GM23338 (cell line): Measurements from ENCODE around the gene TNC. TPM values are rescaled to one million over a fixed set of nuclear protein-coding genes. Genes with fewer than 3 reads are reported as not detected.

ENCODE experiments used
- ATAC-seq: fragments of 200-7000 bp; cut with Tn5 transposase; 3 replicates; pipeline ENCODE4 v1.9.1; 2020
- DNase-seq: peaks from one replicate; pipeline ENCODE4 v3.0.0-alpha.2; 2015; ENCODE audit warnings: low spot score
- H2AFZ ChIP-seq: fragments of 200-600 bp; sonication (generic); 2 replicates; pipeline ENCODE4 v1.8.0; 2016; ENCODE audit warnings: antibody characterized with exemption, mild to moderate bottlenecking, moderate library complexity
- H3F3A ChIP-seq: fragments of 200-600 bp; sonication (generic); replicated peaks from 2 replicates; pipeline ENCODE4 v1.8.0; 2017; ENCODE audit warnings: antibody characterized with exemption, mixed run types, low read depth
- H3K27ac ChIP-seq: fragments of 200-600 bp; sonication (generic); 2 replicates; pipeline ENCODE4 v1.6.1; 2016; ENCODE audit warnings: low read depth
- H3K27me3 ChIP-seq: fragments of 200-600 bp; sonication (generic); 2 replicates; pipeline ENCODE4 v1.8.0; 2016; ENCODE audit warnings: mild to moderate bottlenecking, mixed run types, moderate library complexity; ENCODE audit not compliant: insufficient read depth
- H3K36me3 ChIP-seq: fragments of 200-600 bp; sonication (generic); 2 replicates; pipeline ENCODE4 v1.8.0; 2016; ENCODE audit warnings: mild to moderate bottlenecking; ENCODE audit not compliant: insufficient read depth
- H3K4me1 ChIP-seq: fragments of 200-600 bp; sonication (generic); 2 replicates; pipeline ENCODE4 v1.8.0; 2016; ENCODE audit warnings: mild to moderate bottlenecking, moderate library complexity; ENCODE audit not compliant: insufficient read depth
- H3K4me2 ChIP-seq: fragments of 200-600 bp; sonication (generic); 2 replicates; pipeline ENCODE4 v1.7.1; 2017; ENCODE audit warnings: mixed run types
- H3K4me3 ChIP-seq: fragments of 200-600 bp; sonication (generic); 2 replicates; pipeline ENCODE4 v1.6.1; 2016; ENCODE audit warnings: mixed run types
- H3K79me2 ChIP-seq: fragments of 200-600 bp; sonication (generic); replicated peaks from 2 replicates; pipeline ENCODE4 v1.8.0; 2017; ENCODE audit warnings: mild to moderate bottlenecking; ENCODE audit not compliant: insufficient read depth
- H3K9me2 ChIP-seq: fragments of 200-600 bp; sonication (generic); 2 replicates; pipeline ENCODE4 v1.8.0; 2017; ENCODE audit not compliant: insufficient read depth
- H4K20me1 ChIP-seq: fragments of 200-600 bp; sonication (generic); replicated peaks from 2 replicates; pipeline ENCODE4 v1.8.0; 2017; ENCODE audit warnings: mild to moderate bottlenecking; ENCODE audit not compliant: insufficient read depth
- H3K27ac Mint-ChIP-seq: 2 replicates; pipeline ENCODE4 v1.8.0; 2020; ENCODE audit warnings: inconsistent platforms, mild to moderate bottlenecking, moderate library complexity, mixed read lengths
- H3K27me3 Mint-ChIP-seq: 3 replicates; pipeline ENCODE4 v1.8.0; 2022; ENCODE audit warnings: low read depth, mild to moderate bottlenecking, moderate library complexity, mixed read lengths, inconsistent platforms; ENCODE audit not compliant: insufficient read depth, poor library complexity
- H3K36me3 Mint-ChIP-seq: 3 replicates; pipeline ENCODE4 v1.8.0; 2021; ENCODE audit warnings: low read depth, mild to moderate bottlenecking, inconsistent platforms, moderate library complexity, mixed read lengths
- H3K4me1 Mint-ChIP-seq: 3 replicates; pipeline ENCODE4 v1.8.0; 2020; ENCODE audit warnings: mild to moderate bottlenecking, inconsistent platforms, mixed read lengths
- H3K4me3 Mint-ChIP-seq: 3 replicates; pipeline ENCODE4 v1.8.0; 2021; ENCODE audit warnings: moderate library complexity, mild to moderate bottlenecking, inconsistent platforms, mixed read lengths
- H3K9me3 Mint-ChIP-seq: 3 replicates; pipeline ENCODE4 v1.8.0; 2020; ENCODE audit warnings: moderate library complexity, mild to moderate bottlenecking, inconsistent platforms, mixed read lengths
- CREB1 ChIP-seq: fragments of 250-450 bp; sonication (Bioruptor Pico); IDR thresholded peaks from 2 replicates; pipeline ENCODE4 v1.5.0; 2020; ENCODE audit warnings: low read depth, mild to moderate bottlenecking, moderate library complexity
- CTCF ChIP-seq, 2 experiments: fragments of 200-600 bp in 1 of 2; sonication (generic) in 1 of 2; conservative IDR thresholded peaks; 2 replicates each; pipeline versions ENCODE4 v1.5.1 to v1.6.1; 2016 to 2017; ENCODE audit warnings: antibody characterized with exemption in 2 of 2, low read depth in 2 of 2, mild to moderate bottlenecking in 2 of 2, moderate library complexity in 1 of 2
- EZH2phosphoT487 ChIP-seq: fragments of 200-600 bp; sonication (generic); IDR thresholded peaks from one replicate; pipeline ENCODE4 v1.8.1; 2018; ENCODE audit warnings: antibody characterized with exemption; ENCODE audit not compliant: unreplicated experiment
- NANOG ChIP-seq: IDR thresholded peaks from 2 replicates; pipeline ENCODE4 v1.6.1; 2016; ENCODE audit warnings: antibody characterized with exemption, borderline replicate concordance
- POLR2AphosphoS5 ChIP-seq: IDR thresholded peaks from 2 replicates; pipeline ENCODE4 v1.6.1; 2016; ENCODE audit warnings: antibody characterized with exemption, low read depth
- REST ChIP-seq: IDR thresholded peaks from one replicate; pipeline ENCODE4 v1.6.1; 2018; ENCODE audit warnings: antibody characterized with exemption; ENCODE audit not compliant: unreplicated experiment
- ZNF114 ChIP-seq: fragments of 250-450 bp; sonication (Bioruptor Pico); IDR thresholded peaks from 2 replicates; pipeline ENCODE4 v1.5.0; 2020; ENCODE audit warnings: mild to moderate bottlenecking, moderate library complexity
- ZNF331 ChIP-seq: fragments of 250-450 bp; sonication (Bioruptor Pico); IDR thresholded peaks from 2 replicates; pipeline ENCODE4 v1.5.0; 2020; ENCODE audit warnings: low read depth, mild to moderate bottlenecking, moderate library complexity
- ZNF462 ChIP-seq: fragments of 250-450 bp; sonication (Bioruptor Pico); IDR thresholded peaks from 2 replicates; pipeline ENCODE4 v1.5.0; 2020; ENCODE audit warnings: mild to moderate bottlenecking, moderate library complexity
- polyA plus RNA-seq: library from polyadenylated mRNA; unstranded; fragments of >200 nt; fragmentation: Nextera tagmentation; extraction: Ambion mirVana; gene quantifications from 2 replicates; pipeline ENCODE4 v1.2.1, GENCODE V29; 2016
- total RNA-seq: library from RNA; depleted of rRNA; stranded (reverse); fragments of >200 nt; shearing (Covaris generic); gene quantifications from 2 replicates; pipeline ENCODE4 v1.2.3, GENCODE V29; 2014

The TNC gene
- total and polyA plus RNA-seq, 2 experiments from 2014 or later = 0.89 to 2.7 TPM

- Mint-ChIP-seq H3K27ac (no peak overlapping the region), H3K4me1 (peaks cover 7% of the 10 kb centered on the region; the same call in 2 of the 3 replicates), H3K27me3 (peaks cover 1% of the 10 kb centered on the region), H3K36me3 (no peaks in the 10 kb centered on the region), H3K4me3 (no peak overlapping the region), H3K9me3 (no peaks in the 10 kb centered on the region)
- H3K27ac ChIP-seq = no peak overlapping the region
- no peaks in the 10 kb centered on the region for H4K20me1 ChIP-seq
- H3K36me3 ChIP-seq = no peaks in the 10 kb centered on the region
- DNase-seq = no peak
- H3K4me3 ChIP-seq = no peak overlapping the region
- no peak overlapping the region for H2AFZ ChIP-seq
- TF ChIP-seq ZNF462 (no peak), EZH2phosphoT487 (no peak), CREB1 (no peak), NANOG (no peak), ZNF114 (no peak), REST (no peak), ZNF331 (CRISPR knock-in tag) (no peak), CTCF (conservative IDR thresholded peaks at IDR 0.05; ENCODE audit: low read depth in 2 of 2) (no peak), POLR2AphosphoS5 (no peak)
- no peaks in the 10 kb centered on the region; the same call in 1 of the 2 replicates for H3K9me2 ChIP-seq
- no peak for ATAC-seq
- no peaks in the 10 kb centered on the region for H3K79me2 ChIP-seq
- H3F3A ChIP-seq = no peaks in the 10 kb centered on the region
- no peaks in the 10 kb centered on the region for H3K27me3 ChIP-seq
- no peak overlapping the region for H3K4me2 ChIP-seq
- H3K4me1 ChIP-seq = no peaks in the 10 kb centered on the region
These were observed 12.0 kb downstream of the TNC start for GRCh38 chr9:115106001-115106400.
